Dedifferentiated amniotic fluid mesenchymal stem cell (primary cell): ENCODE data around the gene TARS1.
A peak's percentile ranks its signal among the peaks of the same experiment; 100 is the strongest.

Experiments
- DNase-seq: peaks from one replicate; pipeline ENCODE4 v3.0.0-alpha.2; 2016; ENCODE audit errors: extremely low spot score

Gene TARS1

DNA sequence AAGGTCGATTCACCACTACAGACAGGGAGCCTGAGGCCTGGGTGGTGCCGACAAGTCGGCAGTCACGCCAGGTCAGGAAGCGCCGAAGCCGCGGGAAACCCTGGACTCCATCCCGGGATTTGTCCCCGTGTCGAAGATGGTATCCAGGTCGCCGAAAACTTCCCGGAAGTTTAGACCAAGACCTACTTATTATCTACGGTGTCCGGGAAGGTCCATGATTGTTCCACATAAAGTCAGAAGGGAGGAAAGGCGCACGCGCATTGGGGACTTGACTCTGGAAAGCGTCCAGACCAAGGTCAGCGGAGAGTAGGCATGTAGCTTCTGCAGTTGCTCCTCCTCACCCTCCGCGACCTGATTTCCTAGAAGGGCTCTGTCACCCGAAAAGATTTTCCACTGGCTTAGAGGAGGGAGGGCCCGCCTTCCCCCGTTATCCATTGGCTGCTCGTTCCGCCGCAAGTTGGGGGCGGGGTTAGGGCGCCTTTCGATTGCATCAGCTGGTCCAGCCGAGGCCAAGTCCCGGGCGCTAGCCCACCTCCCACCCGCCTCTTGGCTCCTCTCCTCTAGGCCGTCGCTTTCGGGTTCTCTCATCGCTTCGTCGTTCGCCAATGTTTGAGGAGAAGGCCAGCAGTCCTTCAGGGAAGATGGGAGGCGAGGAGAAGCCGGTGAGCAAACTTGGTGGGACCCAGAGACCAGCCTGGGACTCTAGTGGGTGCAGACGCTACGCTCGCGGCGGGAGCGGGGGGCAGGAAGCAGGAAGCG lies at the start of gene TARS1:
TSS of gene TARS1 (plus strand) at position 484 of the 759 bp plus-strand sequence. CDS start at position 606, 122 bp downstream.
- peak; percentile 100 for DNase-seq

DNA sequence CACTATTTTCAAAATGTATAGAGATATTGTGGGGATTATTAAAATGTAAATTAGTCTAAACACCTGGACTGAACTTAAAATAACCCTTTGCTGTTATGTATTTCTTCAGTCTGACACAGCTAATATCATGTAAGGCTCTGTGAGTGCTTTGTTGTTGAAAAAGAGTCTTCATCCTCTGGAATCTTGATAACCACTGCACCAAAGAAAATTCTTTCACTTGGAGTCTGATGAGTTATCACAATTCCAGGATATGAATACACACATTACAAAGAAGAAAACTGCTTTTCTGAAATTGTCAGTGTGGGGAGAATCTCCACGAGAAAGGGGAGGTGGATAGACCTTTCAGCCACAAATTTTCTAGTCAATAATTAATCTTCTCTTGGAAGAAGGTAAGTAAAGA lies 42.3 kb upstream of the TARS1 start:
- no peak for DNase-seq

DNA sequence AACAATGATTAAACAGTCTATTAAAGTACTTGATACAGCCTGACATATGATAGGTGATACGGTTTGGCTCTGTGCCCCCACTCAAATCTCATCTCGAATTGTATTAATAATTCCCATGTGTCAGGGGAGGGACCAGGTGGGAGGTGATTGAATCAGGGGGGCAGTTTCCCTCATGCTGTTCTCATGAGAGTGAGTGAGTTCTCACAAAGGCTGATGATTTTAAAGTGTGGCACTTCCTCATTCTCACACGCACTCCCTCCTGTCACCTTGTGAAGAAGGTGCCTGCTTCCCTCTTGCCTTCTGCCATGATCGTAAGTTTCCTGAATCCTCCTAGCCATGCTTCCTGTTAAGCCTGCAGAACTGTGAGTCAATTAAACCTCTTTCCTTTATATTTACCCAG lies 40.1 kb upstream of the TARS1 start:
- DNase-seq = no peak

DNA sequence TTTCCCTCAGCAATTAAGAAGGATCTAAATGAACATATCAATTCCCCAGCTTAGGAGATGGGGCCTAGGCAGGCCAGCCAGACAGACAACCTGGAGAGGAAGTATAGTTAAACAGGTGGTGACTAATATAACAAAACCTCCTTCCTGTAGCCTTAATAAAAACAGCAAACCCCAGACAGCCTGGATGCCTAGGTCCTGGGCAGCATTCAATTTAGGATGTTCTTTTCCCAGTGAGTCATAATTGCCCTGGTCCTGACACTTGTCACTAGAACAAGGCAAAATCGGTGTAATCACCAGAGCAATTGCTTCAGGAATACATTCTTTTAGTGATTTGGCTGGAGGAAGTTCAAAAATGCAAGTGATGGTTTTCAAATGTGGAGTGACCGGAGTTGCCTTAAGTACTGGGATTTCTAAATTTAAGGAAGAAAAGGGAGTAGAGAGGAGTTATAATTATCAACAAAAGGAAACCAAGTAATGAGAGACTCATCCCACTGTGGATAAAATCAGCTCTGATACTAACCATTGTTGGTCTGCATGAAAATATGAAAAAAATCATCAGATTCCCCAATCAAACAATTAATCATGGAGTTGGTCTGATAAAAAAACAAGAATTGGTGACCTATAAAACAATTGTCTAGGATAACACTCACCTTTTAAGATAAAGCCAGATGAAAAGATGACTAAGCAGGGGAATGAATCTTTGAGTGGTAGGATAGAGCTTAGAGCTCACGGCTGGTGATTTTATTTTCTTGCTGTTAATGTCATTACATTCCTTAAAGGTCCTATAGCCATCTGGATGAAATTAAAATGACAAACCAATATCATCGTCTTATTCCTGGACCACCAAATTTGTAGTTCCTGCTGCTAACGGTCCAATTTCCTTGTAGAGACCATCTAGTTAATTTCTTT lies 39.0 kb upstream of the TARS1 start:
- DNase-seq = peak; percentile 36

DNA sequence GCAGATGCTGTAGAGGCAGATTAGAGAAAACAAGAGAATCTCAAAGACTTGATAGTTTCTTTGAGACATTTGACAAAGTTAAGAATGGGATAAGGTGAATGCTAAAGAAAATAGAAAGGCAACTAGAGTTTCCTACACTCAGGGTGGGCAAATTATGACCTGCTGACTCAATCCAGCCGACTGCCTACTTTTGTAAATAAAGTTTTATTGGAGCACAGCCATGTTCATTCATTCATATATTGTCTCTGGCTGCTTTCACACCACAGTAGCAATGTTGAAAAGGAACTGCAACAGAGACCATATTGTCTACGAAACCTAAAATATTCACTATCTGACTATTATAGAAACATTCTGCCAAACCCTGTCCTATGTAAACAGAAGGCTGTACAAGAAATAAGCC lies 37.6 kb upstream of the TARS1 start:
- no peak for DNase-seq

DNA sequence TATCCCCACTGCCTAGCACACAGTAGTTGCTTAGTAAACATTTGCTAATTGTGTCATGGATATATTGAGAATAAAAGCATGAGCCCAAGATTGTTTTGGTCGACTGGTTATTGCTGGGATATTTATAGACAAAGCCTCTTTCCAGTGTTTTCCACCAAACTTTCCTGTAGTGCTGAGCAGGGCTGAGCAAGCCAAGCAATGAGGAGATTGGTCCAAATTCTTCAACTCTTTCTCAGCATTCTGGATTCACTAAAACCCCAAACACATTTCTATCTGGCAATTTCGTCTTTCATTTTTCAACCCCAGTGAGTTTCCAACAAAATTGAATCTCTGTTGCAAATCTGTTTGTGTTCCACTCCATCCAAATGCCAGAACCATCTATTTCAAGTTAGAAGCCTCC lies 31.9 kb upstream of the TARS1 start:
- peak; percentile 16 for DNase-seq

DNA sequence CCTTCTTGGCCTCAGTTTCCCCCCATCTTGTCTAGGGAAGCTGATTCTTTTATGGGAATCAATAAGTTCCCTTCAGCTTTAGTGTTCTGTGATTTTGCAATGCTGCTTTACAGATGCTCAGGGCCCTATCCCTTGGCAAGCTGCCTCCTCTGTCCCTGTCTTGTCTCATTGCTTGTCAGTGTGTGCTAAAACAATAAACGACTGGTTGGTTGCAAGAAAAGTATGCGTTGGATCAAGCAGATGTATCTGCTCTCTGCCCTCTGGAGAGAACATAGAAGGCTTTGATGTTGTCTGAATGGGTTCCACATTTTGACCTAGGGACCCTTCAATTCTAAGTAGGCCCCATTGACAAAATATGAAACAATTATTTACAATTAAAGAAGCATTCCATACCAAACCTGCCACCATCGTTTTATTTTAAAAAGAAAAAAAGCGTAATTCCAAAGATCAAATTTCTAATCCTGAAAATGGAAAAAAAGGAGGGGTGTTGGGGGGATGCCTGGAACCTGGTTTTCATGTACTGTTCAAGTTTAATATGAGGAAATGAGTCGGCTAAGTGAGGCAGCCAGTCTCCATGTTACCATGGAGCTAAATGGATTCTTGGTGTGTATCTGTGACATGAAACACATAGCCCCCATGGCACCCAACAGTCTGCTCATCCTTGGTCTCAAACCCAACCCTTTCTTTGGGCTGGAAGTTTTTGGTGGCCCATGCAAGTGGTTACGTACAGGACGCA lies 31.2 kb upstream of the TARS1 start:
- peak; percentile 21 for DNase-seq

DNA sequence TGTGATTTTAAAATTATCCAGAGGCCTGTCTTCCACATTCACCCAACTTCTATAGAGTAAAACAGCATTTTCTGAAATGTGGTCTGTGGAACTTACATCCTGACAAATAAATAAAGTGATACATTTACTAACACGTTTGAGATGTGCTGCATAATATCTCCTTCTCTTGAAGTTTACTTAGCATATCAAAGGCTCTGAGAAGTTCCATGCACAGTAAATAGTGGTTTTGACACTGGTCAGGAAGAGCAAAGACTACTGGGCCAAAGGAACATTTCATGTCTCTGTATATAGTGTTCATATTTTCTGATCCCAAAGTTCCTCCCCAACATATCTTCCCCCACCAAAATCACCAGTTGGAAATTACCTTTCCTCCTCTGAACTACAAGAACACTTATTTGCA lies 30.5 kb upstream of the TARS1 start:
- no peak for DNase-seq

DNA sequence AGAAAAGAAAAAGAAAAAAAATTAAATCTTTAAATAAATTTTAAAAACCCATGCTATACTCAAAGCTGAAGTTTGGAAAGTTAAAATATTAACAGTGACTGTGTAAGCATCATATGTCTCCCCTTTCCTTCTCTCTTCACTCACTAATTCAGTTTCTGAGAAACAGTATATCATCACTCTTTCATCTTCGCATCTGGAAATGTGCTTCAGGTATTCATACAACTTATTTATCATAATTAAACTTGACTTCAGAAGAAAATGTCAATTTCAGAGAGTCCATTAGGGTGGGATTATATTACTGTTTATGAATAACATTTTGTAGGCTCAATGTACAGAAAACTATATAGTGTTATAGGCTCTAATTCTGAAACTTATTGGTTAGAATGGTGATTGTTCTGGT lies 29.3 kb upstream of the TARS1 start:
- DNase-seq = no peak

DNA sequence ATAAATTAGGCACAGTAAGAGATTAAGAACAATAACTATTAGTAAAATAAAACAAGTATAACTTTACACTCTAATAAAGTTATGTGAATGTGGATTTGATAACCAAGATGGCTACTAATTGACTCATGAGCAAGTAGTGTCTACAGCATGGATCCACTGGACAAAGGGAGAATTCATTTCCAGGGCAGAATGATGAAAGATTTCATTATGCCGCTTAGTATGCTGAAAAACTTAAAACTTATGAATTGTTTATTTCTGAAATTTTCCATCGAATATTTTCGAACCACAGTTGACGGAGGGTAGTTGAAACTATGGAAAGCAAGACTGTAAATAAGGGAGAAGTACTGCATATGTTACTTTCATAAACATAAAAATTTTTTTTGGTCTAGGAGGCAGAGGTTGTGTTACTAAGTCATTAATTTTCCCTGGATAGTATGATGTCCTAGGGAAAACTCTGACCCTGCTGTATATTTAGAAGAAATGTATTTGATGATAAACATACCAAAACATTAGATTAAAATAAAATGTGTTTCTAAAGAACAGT lies 24.9 kb upstream of the TARS1 start:
- DNase-seq = no peak

DNA sequence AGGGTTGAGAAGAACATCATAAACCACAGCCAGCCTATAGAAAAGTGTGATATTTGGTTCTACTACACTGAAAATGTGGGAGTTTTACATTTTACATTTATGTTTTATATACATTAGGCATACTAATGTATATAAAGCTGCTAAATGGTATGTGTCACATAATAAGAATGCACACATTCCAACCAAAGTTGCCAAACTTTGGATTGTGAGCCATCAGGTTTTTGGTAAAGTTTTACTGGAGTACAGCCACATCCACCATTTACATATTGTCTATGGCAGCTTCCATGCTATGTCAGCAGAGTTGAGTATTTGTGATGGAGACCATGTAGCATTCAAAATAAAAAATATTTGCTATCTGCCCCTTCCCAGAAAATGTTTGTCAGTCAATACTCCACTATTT lies 23.1 kb upstream of the TARS1 start:
- DNase-seq = no peak

DNA sequence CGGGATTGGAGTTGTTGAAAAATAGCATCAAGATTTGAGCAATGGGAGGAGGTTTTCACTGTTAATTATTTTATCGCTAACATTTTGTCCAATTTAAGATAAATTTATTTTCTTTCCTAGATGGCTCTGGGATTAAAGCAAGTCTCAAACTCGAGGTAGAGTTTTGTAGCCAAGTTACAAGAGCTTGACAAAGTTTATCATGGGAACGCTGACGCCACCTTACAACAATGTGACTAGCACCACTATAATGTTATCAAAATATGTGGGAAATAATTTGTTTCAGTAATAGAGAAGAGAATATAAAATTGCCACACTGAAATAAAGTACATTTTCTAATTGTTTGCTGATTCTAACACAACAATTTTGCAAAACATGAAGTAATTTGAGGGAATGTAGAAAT lies 19.8 kb upstream of the TARS1 start:
- DNase-seq = no peak

DNA sequence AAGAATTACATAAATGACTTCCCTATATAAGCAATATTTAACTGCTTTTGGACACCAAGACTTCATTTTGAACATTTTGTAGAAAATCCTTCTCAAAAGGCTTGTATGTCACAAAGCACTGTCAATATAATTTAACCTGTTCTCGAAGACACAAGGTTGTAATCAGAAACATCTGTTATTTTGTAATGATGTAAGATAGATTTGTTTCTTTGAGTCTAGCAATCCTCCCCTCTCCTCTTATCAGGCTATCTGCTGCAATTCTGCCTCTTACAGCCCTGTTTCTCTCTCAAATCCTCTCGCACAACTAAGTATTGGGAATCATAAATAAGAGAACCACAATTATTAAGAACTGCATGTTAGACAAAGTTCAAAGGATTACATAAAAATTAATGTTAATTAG lies 18.6 kb upstream of the TARS1 start:
- DNase-seq = no peak

DNA sequence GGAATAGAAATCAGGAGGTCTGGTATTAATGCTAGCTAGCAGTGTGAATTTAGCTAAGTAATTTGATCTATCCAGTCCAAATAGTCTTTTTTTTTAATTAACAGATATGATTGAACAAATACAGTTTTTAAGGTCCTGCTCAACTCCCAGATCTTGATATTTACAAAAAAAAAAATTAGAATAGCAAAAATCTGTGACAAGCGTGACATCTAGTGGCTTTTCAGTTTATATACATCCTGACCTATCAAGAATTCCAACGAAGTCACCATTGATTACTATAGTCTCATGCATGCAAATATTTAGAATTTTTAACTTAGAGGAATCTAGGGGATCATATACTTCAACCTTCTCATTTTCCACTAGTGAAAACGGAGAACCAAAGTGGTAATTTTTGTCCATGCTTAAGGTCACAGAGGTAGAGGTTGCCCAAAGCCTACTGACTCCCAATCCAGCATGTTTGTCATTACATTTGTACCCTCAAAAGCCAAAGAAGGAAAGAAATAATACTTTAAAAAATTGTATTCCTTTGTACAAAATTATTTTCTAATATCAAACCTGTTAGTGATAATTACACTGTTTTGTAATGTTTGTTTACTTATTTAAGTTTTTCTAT lies 17.6 kb upstream of the TARS1 start:
- DNase-seq = peak; percentile 63

DNA sequence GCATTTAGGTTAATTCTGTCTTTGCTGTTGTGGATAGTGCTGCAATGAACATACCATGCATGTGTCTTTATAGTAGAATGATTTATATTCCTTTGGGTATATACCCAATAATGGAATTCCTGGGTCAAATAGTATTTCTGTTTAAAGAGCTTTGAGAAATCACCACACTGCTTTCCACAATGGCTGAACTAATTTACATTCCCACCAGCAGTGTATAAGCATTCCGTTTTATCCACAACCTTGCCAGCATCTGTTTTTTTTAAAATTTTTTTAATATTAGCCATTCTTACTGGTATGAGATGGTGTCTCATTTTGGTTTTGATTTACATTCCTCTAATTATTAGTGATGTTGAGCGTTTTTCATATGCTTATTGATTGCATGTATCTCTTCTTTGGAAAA lies 15.5 kb upstream of the TARS1 start:
- no peak for DNase-seq

DNA sequence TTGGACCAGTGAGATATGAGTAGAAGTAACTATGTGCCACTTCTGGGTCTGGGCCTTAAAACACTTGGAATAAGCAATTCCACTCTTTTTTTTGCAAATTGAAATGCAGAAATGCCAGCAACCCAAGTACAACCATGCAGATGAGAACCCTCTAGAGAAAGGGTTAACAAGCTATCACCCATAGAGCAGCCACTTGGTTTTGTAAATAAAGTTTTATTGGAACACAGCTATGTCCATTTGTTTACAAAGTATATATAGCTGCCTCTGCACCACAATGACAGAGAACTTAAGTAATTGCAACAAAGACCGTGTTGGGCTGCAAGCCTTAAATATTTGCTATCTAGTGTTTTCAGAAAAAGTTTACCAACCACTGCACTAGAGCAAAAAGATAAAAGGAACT lies 9.8 kb upstream of the TARS1 start:
- no peak for DNase-seq

DNA sequence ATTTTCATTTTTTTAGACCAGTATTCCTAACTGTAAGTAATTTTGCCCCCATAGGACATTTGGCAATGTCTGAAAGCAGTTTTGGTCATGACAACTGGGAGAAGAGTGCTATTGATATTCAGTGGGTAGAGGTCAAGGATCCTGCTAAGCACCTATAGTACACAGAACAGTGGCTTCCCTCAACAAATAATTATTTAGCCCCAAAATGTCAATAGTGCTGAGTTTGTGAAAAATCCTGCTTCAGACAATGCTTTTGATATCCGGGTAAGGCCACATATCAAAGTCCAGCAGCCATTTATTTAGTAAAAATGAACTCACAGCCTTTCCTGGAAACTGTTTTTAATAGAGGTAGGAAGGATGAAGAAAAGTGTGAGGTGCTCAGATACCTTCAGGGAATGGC lies 8.1 kb upstream of the TARS1 start:
- DNase-seq = no peak

DNA sequence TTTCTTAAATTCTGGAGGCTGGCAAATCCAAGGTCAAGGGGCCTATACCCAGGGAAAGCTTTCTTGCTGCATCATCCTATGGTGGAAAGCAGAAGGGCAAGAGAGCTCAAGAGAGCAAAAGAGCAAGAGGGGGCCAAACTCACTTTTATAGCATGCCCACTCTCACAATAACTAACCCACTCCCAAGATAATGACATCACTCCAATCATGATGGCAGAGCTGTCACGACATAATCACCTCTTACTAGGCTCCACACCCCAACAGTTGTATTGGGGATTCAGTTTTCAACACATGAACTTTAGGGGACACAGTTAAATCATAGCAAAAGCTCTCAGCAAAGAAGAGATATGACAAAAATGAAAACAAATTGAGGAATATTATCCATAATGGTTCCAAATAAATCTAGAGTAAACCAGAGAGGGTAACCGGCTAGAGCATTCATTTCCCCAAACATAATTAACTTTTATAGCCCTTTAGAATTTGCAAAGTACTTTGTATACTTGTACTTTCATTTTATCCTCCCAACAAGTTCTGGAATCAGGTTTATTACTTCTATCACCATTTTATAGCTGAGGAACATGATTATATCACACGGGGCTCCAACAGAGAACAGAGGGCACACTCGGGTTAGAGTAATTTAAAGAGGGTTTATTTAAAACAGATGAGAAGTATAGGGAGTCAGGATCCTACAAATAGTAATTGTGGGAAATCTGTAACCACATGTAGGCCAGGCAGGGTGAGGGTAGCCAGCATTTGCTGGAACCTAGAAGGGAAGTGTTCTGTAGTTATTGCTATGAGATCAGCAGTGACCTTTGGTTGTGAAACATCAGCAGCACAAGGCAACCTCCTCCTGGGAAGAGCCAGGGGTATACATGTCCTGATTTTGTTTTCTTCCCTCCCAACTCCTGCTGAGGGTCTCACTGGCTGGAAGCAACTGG lies 7.2 kb upstream of the TARS1 start:
- DNase-seq = no peak

DNA sequence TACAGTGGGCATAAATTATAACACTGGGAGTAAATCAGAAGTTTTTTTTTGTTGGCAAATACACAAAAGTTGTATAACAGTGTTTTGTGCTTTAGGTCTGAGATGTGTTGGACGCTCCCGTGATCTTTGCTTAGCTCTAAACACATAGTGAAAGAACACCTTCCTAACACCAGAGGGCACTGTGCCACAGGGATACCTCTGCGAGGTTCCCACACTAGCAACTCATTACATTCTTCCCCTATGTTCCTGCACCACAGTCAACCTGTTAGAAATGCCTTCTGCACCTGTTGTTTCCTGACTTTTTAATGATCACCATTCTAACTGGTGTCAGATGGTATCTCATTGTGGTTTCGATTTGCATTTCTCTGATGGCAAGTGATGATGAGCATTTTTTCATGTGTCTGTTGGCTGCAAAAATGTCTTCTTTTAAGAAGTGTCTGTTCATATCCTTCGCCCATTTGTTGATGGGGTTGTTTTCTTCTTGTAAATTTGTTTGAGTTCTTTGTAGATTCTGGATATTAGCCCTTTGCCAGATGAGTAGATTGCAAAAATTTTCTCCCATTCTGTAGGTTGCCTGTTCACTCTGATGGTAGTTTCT lies 4.8 kb upstream of the TARS1 start:
- DNase-seq = peak; percentile 78

DNA sequence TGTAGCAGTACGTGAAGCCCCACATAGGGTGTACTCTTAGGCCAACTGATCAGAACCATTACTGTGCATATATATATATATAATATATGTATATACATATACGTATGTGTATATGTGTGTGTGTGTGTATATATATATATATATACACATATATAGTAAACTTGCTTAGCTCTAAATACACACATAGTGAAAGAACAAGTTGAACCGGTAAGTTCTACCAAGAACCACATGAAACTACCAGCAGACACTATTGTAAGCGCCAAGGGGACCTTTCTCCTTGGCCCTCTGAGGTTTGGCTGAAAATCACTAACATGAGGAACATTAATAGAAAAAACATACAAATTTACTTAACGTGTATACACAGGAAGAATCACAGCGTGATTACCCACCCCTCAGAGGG lies 1.8 kb upstream of the TARS1 start:
- DNase-seq = no peak
